ENCODE measurements around the gene AIFM3. TPM values are rescaled to one million over a fixed set of nuclear protein-coding genes. Genes with fewer than 3 reads are reported as not detected.

Gene AIFM3
- total RNA-seq, 1 donor = 0.45 TPM

DNA sequence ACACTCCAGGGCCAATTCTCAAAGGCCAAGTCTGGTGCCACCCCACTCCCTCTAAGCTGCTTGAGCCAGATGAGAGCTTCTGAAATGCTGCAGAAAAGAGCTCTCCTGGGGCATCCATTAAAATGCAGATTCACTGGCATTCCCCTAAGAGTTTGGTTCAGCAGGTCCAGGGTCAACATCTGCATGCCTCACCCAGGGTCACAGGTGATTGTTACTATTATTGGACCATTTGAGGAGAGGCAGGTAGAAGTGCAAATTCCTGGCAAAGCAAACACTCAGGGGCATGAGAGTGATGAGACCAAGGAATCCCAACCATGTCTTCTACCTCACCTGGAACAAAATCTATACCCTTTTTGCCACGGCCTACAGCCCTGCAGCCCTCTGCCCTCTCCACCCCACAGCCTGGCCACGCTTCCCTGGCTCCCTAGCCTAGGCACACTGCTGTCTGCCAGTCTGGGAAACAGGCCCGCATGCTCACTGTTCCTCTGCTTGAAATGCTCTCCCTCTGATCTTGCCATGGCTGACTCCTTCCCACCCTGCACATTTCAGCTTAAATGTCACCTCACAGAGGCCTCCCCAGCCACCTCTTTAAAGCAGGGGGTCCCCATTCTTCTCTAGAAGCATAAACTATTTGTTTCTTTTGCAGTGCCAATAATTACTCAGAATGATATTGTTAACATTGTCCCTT lies 43.5 kb downstream of the AIFM3 start:
- no peak for DNase-seq (ENCODE audit: low read depth)
- no peak overlapping the region for H3K4me3 ChIP-seq (ENCODE audit: low read depth, low read length)

DNA sequence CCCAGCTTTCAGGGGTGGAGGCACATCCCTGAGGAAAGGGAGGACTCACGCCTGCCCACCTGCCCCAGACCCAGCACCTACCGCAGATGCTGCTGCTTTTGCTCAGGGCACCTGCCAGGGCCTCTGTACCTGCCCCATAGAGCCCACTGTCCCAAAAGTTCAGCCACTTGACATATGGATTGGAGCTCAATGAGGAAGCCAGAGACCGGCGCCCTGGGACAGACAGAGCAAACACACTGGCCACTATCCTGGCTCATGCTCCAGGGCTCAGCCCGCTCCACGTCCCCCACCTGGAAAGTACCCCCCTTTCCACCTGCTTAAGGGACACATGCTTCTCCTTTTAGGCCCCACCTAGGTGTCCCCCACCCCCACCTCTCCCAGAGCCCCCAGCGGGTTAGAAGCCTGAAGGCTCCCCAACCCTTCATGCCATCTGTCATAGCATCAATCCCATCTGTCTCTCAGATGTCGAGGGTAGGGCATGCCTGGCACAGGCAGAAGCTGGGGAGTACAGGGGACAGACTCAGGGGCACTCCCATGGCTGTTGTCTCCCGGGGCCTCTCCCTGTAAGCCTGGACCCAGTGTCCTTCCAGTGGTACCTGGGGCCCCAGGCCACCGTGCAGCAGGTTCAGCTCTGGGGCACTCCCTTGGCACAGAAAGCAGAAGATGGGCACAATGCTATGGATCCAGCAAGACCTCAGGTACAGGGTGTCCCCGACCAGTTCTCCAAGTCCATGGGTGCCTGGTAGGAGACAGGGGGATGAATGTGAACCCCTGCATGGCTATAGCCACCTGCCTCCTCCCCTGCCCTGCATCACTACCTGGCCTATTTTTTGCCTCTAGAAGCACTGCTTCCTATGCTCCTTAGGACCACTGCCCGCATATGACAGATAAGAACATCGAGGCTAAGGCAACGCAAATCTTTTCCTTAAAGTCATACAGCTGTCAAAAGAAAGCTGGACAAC lies 45.7 kb downstream of the AIFM3 start:
- DNase-seq (ENCODE audit: low read depth) = no peak
- H3K4me3 ChIP-seq (ENCODE audit: low read depth, low read length) = no peak overlapping the region
- TF ChIP-seq, protein P1, sequence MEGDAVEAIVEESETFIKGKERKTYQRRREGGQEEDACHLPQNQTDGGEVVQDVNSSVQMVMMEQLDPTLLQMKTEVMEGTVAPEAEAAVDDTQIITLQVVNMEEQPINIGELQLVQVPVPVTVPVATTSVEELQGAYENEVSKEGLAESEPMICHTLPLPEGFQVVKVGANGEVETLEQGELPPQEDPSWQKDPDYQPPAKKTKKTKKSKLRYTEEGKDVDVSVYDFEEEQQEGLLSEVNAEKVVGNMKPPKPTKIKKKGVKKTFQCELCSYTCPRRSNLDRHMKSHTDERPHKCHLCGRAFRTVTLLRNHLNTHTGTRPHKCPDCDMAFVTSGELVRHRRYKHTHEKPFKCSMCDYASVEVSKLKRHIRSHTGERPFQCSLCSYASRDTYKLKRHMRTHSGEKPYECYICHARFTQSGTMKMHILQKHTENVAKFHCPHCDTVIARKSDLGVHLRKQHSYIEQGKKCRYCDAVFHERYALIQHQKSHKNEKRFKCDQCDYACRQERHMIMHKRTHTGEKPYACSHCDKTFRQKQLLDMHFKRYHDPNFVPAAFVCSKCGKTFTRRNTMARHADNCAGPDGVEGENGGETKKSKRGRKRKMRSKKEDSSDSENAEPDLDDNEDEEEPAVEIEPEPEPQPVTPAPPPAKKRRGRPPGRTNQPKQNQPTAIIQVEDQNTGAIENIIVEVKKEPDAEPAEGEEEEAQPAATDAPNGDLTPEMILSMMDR (IDR thresholded peaks at IDR 0.05; ENCODE audit: insufficient read depth, low read length) = no peak

More for the DNA sequence above, 43.5 kb downstream of the AIFM3 start:
- TF ChIP-seq, protein P1 (IDR thresholded peaks at IDR 0.05; ENCODE audit: insufficient read depth, low read length) = no peak

DNA sequence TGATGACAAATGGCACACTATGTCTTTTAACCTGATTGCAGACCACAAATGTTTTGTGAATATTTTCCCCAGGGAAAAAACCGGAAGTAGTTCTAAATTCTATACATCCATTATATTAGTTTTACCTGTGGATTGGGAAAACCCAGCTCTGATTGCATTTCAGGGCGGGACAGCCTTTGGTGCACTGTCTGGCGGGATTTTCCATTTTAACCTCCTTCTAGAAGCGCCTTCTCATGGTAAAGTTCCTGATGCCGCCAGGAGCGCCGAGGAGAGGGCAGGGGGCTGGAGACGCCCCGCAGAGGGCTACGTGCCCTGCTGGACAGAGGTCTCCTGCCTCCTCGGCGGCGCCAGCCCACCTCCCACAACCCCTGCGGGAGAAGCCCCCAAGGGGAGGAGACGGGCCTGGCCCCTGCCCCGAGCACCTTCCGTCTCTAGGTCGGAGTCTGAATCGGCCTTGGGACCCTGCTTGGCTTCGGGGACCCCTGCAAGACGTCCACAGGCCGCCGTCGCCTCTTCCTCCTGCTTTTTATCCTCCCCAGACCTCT lies 46.7 kb downstream of the AIFM3 start:
- TF ChIP-seq, protein P1 (IDR thresholded peaks at IDR 0.05; ENCODE audit: insufficient read depth, low read length) = no peak
- no peak for DNase-seq (ENCODE audit: low read depth)
- peak overlapping the region; percentile 67 for H3K4me3 ChIP-seq (ENCODE audit: low read depth, low read length)

DNA sequence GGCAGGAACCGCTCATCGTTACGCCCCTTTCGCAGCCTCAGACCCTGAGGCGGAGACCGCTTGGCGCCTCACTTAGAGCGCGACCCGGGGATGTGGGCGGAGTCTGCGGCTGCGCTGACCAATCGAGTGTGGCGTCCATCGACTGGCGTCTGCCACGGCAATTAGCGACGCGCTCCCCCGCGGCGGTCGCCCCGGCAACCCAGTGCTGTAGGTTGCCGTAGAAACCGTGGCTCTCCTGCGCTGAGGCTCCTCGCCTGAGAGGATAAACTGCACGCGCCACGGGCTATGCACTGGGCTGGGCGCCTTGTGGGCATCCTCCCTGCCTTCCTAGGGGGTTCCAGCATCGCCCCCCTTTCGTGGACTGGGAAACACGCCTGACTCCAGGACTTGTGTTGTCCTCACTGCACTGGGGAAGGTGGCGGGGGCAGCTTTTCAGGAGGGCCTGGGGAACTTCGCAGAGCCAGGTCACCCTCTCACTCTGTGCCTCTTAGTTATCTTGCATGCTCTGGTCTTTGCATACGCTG lies 47.2 kb downstream of the AIFM3 start:
- peak; percentile 82 for DNase-seq (ENCODE audit: low read depth)

DNA sequence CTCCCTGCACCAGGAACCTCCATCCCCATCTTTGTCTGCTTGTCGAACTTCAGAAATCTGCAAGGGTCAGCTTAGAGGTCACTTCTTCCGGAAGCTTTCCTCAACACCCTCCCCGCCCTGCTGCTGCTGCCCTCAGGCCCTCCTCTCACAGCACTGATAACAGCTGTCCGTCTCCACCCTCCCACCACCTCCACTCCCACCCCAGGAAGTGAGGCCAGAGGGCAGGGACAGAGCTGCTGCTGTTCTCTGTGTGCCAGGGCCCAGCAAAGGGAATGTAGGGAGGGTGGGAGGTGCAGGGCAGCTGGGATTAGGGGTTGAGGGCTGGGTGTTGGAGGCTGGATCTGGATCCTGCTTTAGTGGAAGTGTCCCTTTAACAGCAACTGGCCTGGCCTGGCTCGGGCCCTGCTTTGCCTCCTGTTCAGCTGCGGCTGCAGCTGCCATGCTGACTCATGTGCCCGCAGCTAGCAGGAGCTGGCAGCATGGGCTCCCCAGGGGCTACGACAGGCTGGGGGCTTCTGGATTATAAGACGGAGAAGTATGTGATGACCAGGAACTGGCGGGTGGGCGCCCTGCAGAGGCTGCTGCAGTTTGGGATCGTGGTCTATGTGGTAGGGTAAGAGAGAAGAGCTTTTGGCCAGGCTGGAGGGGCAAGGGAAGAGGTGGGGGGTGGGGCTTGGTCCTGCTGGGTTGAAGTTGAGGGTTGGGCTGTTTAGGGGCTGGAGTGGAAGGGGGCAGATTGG lies 47.8 kb downstream of the AIFM3 start, which contains the start of gene P2RX6:
Gene P2RX6, plus strand, starts transcription at position 440 of the 740 bp plus-strand sequence. Its CDS starts 10 bp downstream, at position 450.
- TF ChIP-seq, protein P1 (IDR thresholded peaks at IDR 0.05; ENCODE audit: insufficient read depth, low read length) = no peak
- DNase-seq (ENCODE audit: low read depth) = peak; percentile 48
- H3K4me3 ChIP-seq (ENCODE audit: low read depth, low read length) = peak within 1 kb of the TSS; percentile 67

More for the DNA sequence above, 47.2 kb downstream of the AIFM3 start:
- TF ChIP-seq, protein P1 (IDR thresholded peaks at IDR 0.05; ENCODE audit: insufficient read depth, low read length) = no peak
- H3K4me3 ChIP-seq (ENCODE audit: low read depth, low read length) = peak overlapping the region; percentile 67
